Inferior parietal cortex (tissue), 1 donor: ENCODE measurements around the gene PPM1J.

Experiments
- DNase-seq: peaks from one replicate; pipeline ENCODE4 v3.0.0-alpha.2; 2016; ENCODE audit errors: extremely low spot score

PPM1J gene

DNA sequence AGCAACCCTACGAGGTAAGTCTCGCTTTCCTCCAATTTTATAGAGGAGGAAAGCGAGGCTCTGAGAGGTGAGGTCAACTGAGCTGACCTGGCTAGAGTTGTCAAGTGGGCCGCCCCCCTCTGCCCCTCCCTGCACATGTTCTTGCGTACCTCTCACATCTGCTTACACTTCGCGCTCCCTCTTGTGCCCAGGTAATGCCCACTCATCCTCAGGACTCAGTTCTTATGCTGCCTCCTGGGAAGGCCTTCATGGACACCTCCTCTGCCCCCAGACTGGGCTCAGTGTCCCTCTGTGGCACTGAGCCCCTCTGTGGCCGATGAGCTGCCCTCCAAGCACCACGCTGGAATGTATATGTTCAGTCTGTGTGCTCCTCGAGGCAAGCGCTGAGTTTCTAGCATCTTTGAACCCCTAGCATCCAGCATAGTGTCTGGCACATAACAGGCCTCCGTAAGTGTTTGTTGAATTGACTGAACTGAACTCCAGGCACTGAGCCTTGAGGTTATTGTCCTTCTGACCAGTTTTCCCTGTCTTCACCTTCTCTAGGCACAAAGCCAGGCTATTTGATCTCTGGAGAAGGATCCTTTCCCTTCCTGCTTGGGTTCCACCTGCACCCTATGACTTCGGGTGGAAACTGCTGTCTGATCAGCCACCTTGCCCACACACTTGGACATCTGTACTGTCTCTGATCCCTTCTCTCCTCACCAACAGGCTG is 27.2 kb downstream of the PPM1J start:
- no peak for DNase-seq

DNA sequence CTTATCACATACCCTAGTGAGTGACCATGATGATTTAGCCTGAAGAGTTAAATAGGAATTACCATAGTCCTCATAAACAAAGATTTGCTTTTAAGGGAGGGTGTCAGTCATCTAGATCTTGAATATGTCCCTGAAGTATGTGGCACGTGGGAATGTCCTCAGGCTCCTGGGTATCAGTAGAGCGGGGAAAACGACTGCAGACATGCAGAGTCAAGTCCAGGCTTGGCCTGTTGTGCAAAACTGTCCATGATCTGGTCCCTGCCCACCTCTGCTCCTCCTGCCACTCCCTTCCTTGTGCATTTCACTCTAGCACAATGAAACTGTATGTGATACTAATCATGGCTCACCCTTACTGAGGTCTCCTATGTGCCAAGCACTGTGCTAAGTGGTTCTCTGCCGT is 27.8 kb downstream of the PPM1J start:
- no peak for DNase-seq

DNA sequence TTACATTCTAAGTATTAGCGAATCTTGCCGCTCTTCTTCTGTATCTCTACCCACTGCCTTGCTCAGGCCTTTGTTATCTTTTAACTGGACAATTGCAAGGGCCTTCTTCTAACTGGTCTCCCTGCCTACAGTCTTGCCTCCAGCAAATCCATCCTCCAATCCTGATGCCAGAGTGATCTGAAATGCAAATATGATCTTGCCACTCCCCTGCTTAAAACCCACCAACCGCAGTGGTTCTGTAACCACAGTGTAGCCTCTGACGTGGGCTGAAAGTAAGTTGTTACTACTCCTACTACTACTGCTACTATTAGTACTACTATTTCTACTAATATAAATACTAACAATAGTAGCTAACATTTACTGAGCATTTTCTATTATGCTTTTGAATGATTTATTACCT is 28.3 kb downstream of the PPM1J start:
- DNase-seq: no peak

DNA sequence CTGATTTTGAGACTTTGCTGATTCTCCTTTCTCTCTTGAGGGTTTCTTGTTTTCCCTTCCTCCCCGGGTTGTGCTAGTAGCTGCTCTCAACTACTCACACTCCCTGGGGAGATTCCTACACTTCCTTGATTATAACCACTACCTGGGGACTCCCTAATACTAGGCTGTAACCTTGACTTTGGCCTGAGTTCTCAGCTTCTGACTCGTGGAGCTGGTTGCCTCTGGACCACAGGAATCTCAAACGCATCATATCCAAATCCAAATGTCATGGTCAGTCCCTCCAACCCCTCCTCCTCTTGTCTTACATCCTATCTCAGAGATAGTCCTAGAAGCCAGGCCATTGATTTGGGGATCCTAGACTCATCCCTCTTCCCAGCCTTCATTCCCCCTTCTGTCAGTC is 28.7 kb downstream of the PPM1J start:
- DNase-seq: no peak

DNA sequence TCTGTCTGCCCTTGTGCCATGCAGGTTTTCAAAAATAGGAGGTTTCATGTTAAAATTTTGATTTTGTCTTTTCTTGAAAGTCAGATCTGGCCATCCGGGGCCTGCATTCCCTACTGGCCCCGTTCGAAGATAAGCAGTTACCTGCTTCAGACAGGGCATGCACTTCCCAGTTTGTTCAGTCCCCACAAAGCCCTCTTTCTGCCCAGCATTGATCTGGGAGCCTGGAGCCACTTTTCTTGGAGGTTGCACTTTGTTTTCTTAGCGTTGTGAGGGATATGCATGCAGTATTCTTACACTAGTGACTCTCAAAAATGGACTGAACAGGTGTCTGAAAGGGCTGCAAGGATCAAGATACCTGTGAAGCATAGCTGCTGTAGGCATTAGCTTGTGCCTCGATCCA is 29.2 kb downstream of the PPM1J start:
- no peak for DNase-seq

GRCh38 chr1:112678605-112679004 is 36.5 kb downstream of the PPM1J start:
- no peak for DNase-seq

DNA sequence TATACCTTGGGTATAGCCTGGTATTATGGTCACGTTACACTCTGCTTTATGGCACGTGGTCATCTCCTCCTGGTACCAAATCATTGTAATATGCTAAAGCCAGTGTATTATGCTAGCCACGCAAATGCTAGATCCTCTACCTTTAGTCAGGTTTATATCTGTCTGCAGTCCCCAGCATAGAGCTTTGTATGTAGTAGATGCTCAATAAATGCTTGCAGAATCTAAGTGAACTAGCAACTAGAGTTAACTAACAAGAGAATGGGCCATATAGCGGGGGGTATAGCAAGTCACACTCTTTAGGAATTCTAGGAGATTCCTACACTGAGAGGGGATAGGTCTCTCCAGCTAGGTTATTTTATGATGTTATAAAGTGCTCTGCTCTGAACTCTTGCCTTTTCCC is 37.6 kb downstream of the PPM1J start:
- no peak for DNase-seq

DNA sequence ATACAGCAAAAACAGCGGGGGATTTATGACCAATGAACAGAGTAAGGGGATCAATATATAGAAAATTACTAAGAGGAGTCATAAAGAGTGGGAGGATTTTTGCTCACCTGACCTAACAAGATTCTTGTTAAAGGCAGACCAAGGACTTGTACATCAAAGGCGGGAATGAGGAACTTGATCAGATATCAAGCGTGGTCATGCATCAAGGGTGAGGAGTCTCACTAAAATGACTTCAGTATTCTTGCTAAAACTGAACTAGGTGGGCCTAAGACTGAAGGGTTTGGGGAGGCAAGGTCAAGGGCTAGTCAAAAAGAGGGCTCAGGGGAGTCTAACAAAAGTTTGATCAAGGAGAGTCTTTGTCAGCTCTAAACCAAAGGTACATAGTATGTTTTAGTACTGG is 38.6 kb downstream of the PPM1J start:
- no peak for DNase-seq

GRCh38 chr1:112675728-112676381 is 39.3 kb downstream of the PPM1J start:
- DNase-seq: no peak

DNA sequence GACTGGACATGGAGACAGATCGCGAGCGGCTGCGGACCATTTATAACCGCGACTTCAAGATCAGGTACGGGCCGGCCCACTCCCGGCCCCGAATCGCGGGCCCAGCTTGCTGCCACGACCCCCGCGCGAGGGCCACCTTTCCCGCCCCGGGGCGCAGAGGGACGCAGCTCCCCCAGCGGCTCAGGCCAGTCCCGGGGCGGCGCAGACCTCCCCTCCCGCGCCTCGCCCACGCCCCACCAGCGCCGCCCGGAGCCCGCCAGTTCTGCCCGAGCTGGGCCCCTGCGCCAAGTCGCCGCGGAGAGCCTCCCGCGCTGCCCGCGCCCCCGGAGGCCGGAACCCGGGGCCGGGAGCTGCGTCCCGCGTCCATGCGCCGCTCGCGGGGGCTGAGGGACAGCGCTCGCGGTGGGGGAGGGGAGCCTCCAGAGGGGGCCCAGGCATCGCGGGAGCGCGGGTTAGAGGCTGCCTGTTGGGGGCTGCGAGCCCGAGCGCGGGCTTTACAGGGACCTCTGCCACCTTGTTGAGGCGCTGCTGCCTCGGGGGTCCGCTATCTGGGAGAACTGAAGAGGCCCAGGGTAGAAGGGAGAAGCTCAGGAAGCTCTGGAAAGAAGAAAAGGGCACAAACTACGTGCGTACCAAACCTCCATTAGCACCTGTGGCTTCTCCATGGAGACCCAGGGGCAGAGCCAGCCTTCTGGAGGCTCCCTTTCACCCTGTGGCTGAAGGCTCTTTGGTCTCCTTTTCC is 40.0 kb downstream of the PPM1J start:
- no peak for DNase-seq

GRCh38 chr1:112674440-112674985 is 40.6 kb downstream of the PPM1J start, which contains the start of gene MOV10:
MOV10 (plus strand) TSS chr1:112674659; CDS start chr1:112674913, 254 bp downstream.
- no peak for DNase-seq

- DNase-seq: no peak
These were observed 41.3 kb downstream of the PPM1J start for GRCh38 chr1:112673592-112674439.

GRCh38 chr1:112672842-112673241 is 42.3 kb downstream of the PPM1J start:
- no peak for DNase-seq

DNA sequence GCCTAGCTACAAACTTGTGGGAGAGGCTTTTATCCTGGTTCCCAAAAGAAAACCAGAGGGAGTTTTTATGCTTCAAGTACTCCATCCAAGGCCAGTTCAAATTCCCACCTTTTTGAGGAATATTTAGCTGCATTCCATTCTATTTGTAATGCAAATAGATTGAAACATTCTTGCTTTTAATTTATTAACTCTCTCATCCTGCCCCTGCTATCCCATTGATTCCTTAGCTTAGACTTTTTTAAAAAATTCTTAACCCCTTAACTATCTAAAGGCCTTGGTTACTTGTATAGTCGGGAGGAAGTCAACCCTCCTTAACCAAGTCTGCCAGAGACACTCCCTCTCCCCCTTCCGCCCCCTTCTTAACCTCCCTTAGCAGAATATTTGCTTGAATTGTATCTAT is 43.1 kb downstream of the PPM1J start:
- DNase-seq: no peak

DNA sequence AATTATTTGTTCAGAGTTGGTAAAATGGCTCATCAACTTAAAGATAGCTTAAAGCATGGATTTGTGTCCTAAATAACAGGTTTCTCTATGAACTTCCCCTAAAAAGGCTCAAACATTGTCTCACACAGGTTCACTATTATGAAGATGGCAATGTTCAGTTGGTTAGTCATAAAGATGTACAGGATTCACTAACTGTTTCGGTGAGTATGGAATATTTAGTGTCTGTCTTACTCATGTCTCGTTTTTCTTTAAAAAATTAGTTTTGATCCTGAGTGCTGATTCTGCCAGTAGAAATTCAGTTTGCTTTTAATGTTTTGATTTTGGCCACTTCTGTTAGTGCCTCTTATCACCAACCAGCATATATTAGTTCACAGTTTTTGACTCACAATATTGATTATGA is 48.2 kb downstream of the PPM1J start:
- no peak for DNase-seq

- no peak for DNase-seq
These were observed 49.3 kb downstream of the PPM1J start for GRCh38 chr1:112665857-112666256.
